ENCODE results near the gene A4GNT. TPM values are rescaled to one million over a fixed set of nuclear protein-coding genes. Genes with fewer than 3 reads are reported as not detected.

Gene A4GNT
- total RNA-seq, 1 experiment from 2014 or later = not detected

DNA sequence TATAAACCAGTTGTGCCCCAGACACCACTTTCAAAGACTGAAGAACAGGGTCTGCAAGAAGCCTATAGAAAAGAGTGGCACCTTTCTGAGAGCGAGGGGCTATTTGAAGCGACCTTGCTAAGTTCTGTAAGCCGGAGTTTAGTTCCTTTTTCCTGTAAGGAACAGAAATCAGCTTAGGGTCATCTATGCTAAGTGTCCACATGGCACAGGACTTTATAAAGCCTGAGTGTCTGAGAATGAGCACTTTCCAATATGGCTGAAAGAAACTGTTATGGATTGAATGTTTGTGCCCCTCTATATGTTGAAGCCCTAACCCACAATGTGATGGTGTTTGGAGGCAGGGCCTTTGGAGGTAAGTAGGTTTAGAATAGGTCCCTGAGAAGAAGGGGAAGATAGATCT is 4.0 kb upstream of the A4GNT start:
- H3K27me3 Mint-ChIP-seq (ENCODE audit: unreplicated experiment) = no peaks in the 10 kb centered on the region
- no peak overlapping the region for H3K4me3 Mint-ChIP-seq (ENCODE audit: low read depth, unreplicated experiment)
- no peaks in the 10 kb centered on the region for H3K36me3 Mint-ChIP-seq (ENCODE audit: insufficient read depth, unreplicated experiment)
- DNase-seq = no peak
- no TSS peak for BruUV-seq (replicated peaks)
- no peaks in the 10 kb centered on the region for H3K4me1 Mint-ChIP-seq (ENCODE audit: low read depth, unreplicated experiment)
- H3K27ac Mint-ChIP-seq (ENCODE audit: unreplicated experiment) = no peak overlapping the region
- intact Hi-C loops (cut with micrococcal nuclease; ENCODE audit: unreplicated experiment) = no loop called here
- no peaks in the 10 kb centered on the region for H3K9me3 Mint-ChIP-seq (ENCODE audit: low read depth, unreplicated experiment)
- CTCF ChIA-PET = interaction anchor here (0.7 kb wide), 1 partner anchor 786 kb away, joined by 3 read pairs; no protein-coding TSS in a partner anchor
- TF ChIP-seq CTCF (IDR thresholded peaks at IDR 0.05; ENCODE audit: unreplicated experiment) = no peak

- no peaks in the 10 kb centered on the region for H3K27me3 Mint-ChIP-seq (ENCODE audit: unreplicated experiment)
- DNase-seq = no peak
- no peak overlapping the region for H3K4me3 Mint-ChIP-seq (ENCODE audit: low read depth, unreplicated experiment)
- H3K27ac Mint-ChIP-seq (ENCODE audit: unreplicated experiment) = no peak overlapping the region
- no peak for TF ChIP-seq CTCF (IDR thresholded peaks at IDR 0.05; ENCODE audit: unreplicated experiment)
- intact Hi-C loops (cut with micrococcal nuclease; ENCODE audit: unreplicated experiment) = no loop called here
- BruUV-seq (replicated peaks) = no TSS peak
- H3K4me1 Mint-ChIP-seq (ENCODE audit: low read depth, unreplicated experiment) = no peaks in the 10 kb centered on the region
- no peaks in the 10 kb centered on the region for H3K36me3 Mint-ChIP-seq (ENCODE audit: insufficient read depth, unreplicated experiment)
- no peaks in the 10 kb centered on the region for H3K9me3 Mint-ChIP-seq (ENCODE audit: low read depth, unreplicated experiment)
- CTCF ChIA-PET = interaction anchor here (0.7 kb wide), 1 partner anchor 786 kb away, joined by 3 read pairs; no protein-coding TSS in a partner anchor
Measured at GRCh38 chr3:138135833-138136194, 3.6 kb upstream of the A4GNT start.

GRCh38 chr3:138135146-138135832 is 3.1 kb upstream of the A4GNT start:
- CTCF ChIA-PET = interaction anchor here (0.7 kb wide), 1 partner anchor 1293 kb away, joined by 5 read pairs; no protein-coding TSS in a partner anchor
- Mint-ChIP-seq H3K36me3 (ENCODE audit: insufficient read depth, unreplicated experiment) (no peaks in the 10 kb centered on the region), H3K27me3 (ENCODE audit: unreplicated experiment) (no peaks in the 10 kb centered on the region), H3K9me3 (ENCODE audit: low read depth, unreplicated experiment) (no peaks in the 10 kb centered on the region), H3K4me3 (ENCODE audit: low read depth, unreplicated experiment) (no peak overlapping the region), H3K27ac (ENCODE audit: unreplicated experiment) (no peak overlapping the region), H3K4me1 (ENCODE audit: low read depth, unreplicated experiment) (no peaks in the 10 kb centered on the region)
- intact Hi-C loops (cut with micrococcal nuclease; ENCODE audit: unreplicated experiment) = no loop called here
- no TSS peak for BruUV-seq (replicated peaks)
- TF ChIP-seq CTCF (IDR thresholded peaks at IDR 0.05; ENCODE audit: unreplicated experiment) = no peak
- DNase-seq = no peak

- Mint-ChIP-seq H3K36me3 (ENCODE audit: insufficient read depth, unreplicated experiment) (no peaks in the 10 kb centered on the region), H3K4me3 (ENCODE audit: low read depth, unreplicated experiment) (no peak overlapping the region), H3K27me3 (ENCODE audit: unreplicated experiment) (no peaks in the 10 kb centered on the region), H3K4me1 (ENCODE audit: low read depth, unreplicated experiment) (no peaks in the 10 kb centered on the region), H3K27ac (ENCODE audit: unreplicated experiment) (no peak overlapping the region), H3K9me3 (ENCODE audit: low read depth, unreplicated experiment) (no peaks in the 10 kb centered on the region)
- BruUV-seq (replicated peaks) = no TSS peak
- intact Hi-C loops (cut with micrococcal nuclease; ENCODE audit: unreplicated experiment) = no loop called here
- no peak for DNase-seq
- no peak for TF ChIP-seq CTCF (IDR thresholded peaks at IDR 0.05; ENCODE audit: unreplicated experiment)
- CTCF ChIA-PET = interaction anchor here (0.6 to 1.4 kb wide), 3 partner anchors 9 to 1677 kb away, joined by 3 to 5 read pairs (median 4); no protein-coding TSS in a partner anchor
Measured at GRCh38 chr3:138127636-138128365, 4.4 kb downstream of the A4GNT start.
